Thyroid gland (tissue), 4 donors: Measurements from ENCODE around the gene ELL2.

Source experiments
- CTCF ChIP-seq, 6 experiments: fragments of 200-600 bp in 3 of 6; fragments of 450-650 bp in 3 of 6; sonication (generic) in 3 of 6; IDR thresholded peaks; one replicate each; pipeline ENCODE4 v1.5.1; 2016 to 2019; ENCODE audit warnings: antibody characterized with exemption in 6 of 6, mild to moderate bottlenecking in 2 of 6, inconsistent platforms in 1 of 6, moderate library complexity in 1 of 6
- POLR2A ChIP-seq, 2 donors: fragments of 450-650 bp; IDR thresholded peaks; one replicate each; pipeline ENCODE4 v1.6.1; 2017; ENCODE audit warnings: antibody characterized with exemption in 2 of 2, mild to moderate bottlenecking in 2 of 2, moderate library complexity in 1 of 2

DNA sequence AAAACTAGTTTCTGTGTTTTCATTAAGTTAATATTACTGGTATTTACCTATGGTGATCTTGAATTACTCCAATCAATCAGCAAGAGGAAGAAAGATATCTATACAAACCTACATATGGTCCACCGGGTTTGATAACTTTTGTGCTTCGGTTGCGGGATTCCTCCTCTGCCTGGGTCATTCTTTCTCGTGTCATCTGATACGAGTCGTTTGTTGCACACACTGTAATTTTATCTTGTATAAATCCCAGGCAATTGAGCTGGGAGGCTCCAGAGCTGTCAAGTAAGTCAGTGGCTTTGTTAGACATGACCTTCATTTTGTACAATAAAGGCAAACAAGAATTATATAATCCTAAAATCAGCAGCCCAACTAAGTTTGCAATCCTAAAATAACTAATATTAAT is 48.0 kb downstream of the ELL2 start:
- no peak for TF ChIP-seq CTCF (IDR thresholded peaks at IDR 0.05)
- no peak for TF ChIP-seq POLR2A (IDR thresholded peaks at IDR 0.05)
